Thyroid gland (tissue), 4 donors: ENCODE results near the gene MKNK1. TPM values are rescaled to one million over a fixed set of nuclear protein-coding genes. Genes with fewer than 3 reads are reported as not detected.

Experiments
- DNase-seq, 2 donors: peaks; one replicate each; pipeline ENCODE4 v3.0.0-alpha.2; 2019
- H3K27ac ChIP-seq, 3 donors: fragments of 200-600 bp; sonication (generic); 1 replicate in 2 of 3; 2 replicates in 1 of 3; pipeline ENCODE4 v1.5.1; 2016 to 2019; ENCODE audit warnings: mild to moderate bottlenecking in 1 of 3, moderate library complexity in 1 of 3
- H3K27me3 ChIP-seq: fragments of 200-600 bp; sonication (generic); one replicate; pipeline ENCODE4 v1.5.1; 2019
- H3K36me3 ChIP-seq, 2 donors: fragments of 200-600 bp; sonication (generic); one replicate each; pipeline ENCODE4 v1.5.1; 2016 to 2019
- H3K4me1 ChIP-seq, 2 donors: fragments of 200-600 bp; sonication (generic); one replicate each; pipeline ENCODE4 v1.5.1; 2017 to 2019
- H3K4me3 ChIP-seq, 3 donors: fragments of 200-600 bp; sonication (generic); replicated peaks in 1 of 3; 1 replicate in 2 of 3; 2 replicates in 1 of 3; pipeline ENCODE4 v1.5.1; 2016; ENCODE audit warnings: mild to moderate bottlenecking in 1 of 3
- H3K9me3 ChIP-seq: fragments of 200-600 bp; sonication (generic); one replicate; pipeline ENCODE4 v1.5.1; 2017
- POLR2A ChIP-seq, 2 donors: fragments of 450-650 bp; IDR thresholded peaks; one replicate each; pipeline ENCODE4 v1.6.1; 2017; ENCODE audit warnings: antibody characterized with exemption in 2 of 2, mild to moderate bottlenecking in 2 of 2, moderate library complexity in 1 of 2
- WGBS, 2 donors: methylation state at CpG; one replicate each; pipeline ENCODE4 v1.1.5; 2017; 5-methylcytosine and 5-hydroxymethylcytosine counted together
- intact Hi-C: fragments of 100-400 bp; cut with DNase I; formaldehyde crosslinking; loops from one replicate; pipeline ENCODE4 v1.15.1; 2023
- total RNA-seq, 4 donors: library from RNA; depleted of rRNA; stranded (reverse); fragments of >200 nt; gene quantifications; one replicate each; pipeline ENCODE4 v1.2.3, GENCODE V29; 2016
- TF ChIP-seq, protein P1 (sequence below), 6 experiments: fragments of 200-600 bp in 3 of 6; fragments of 450-650 bp in 3 of 6; sonication (generic) in 3 of 6; IDR thresholded peaks; one replicate each; pipeline ENCODE4 v1.5.1; 2016 to 2019; ENCODE audit warnings: antibody characterized with exemption in 6 of 6, mild to moderate bottlenecking in 2 of 6, inconsistent platforms in 1 of 6, moderate library complexity in 1 of 6

Gene MKNK1
- total RNA-seq, 4 donors from 2014 or later, result 20.8 to 29.6 (median 23.4) TPM

DNA sequence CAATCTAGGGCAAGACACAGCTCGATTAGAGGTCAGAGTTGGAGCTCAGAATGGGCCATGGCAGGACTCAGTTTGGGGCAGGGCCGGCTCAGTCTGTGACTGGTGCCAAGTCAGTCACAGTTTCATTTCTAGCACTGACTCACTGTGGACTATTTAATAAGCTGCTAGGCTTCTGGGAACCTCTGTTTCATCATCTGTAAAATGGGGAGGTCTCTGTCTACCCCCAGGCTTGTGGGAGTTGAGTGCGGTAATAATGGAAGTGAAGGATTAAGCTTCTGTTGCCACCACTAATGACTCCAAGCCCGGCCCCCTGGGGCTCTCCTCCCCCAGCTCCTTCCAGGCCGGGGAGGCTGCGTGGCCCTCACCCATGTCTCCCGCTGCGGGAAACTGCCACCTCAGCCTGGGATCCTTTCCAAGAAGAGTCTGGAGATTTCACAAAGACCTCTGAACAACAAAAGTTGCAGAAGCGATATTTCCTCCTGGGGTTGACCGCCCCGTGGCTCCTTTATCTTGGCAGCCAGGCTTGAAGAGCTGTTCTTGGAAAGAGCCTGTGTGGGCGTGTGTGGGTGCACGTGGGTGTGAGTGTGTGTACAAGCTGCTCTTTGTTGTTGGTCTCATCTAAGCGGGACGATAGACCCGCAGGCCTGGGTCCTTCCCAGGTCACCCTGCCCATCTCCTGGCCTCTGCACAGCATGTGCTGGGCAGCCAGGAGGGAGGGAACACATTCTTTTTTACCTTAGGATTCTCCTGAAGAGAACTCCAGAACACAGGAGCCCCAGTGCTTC is 81.7 kb downstream of the MKNK1 start:
- Histone ChIP-seq H3K36me3 (no peaks in the 10 kb centered on the region), H3K4me3 (no peak overlapping the region), H3K27me3 (no peaks in the 10 kb centered on the region), H3K9me3 (no peaks in the 10 kb centered on the region), H3K4me1 (peaks cover 34 to 52% of the 10 kb centered on the region in 2 donors), H3K27ac (peak overlapping the region; percentile 10 to 73 (median 73))
- intact Hi-C loops, result no loop called here
- WGBS, 2 donors, result 6 to 9% methylated on average over 15 to 16 of the region's 16 CpGs
- peak; percentile 80 to 81 for DNase-seq
- no peak for TF ChIP-seq POLR2A (IDR thresholded peaks at IDR 0.05)
- TF ChIP-seq, protein P1, sequence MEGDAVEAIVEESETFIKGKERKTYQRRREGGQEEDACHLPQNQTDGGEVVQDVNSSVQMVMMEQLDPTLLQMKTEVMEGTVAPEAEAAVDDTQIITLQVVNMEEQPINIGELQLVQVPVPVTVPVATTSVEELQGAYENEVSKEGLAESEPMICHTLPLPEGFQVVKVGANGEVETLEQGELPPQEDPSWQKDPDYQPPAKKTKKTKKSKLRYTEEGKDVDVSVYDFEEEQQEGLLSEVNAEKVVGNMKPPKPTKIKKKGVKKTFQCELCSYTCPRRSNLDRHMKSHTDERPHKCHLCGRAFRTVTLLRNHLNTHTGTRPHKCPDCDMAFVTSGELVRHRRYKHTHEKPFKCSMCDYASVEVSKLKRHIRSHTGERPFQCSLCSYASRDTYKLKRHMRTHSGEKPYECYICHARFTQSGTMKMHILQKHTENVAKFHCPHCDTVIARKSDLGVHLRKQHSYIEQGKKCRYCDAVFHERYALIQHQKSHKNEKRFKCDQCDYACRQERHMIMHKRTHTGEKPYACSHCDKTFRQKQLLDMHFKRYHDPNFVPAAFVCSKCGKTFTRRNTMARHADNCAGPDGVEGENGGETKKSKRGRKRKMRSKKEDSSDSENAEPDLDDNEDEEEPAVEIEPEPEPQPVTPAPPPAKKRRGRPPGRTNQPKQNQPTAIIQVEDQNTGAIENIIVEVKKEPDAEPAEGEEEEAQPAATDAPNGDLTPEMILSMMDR (IDR thresholded peaks at IDR 0.05), result no peak

DNA sequence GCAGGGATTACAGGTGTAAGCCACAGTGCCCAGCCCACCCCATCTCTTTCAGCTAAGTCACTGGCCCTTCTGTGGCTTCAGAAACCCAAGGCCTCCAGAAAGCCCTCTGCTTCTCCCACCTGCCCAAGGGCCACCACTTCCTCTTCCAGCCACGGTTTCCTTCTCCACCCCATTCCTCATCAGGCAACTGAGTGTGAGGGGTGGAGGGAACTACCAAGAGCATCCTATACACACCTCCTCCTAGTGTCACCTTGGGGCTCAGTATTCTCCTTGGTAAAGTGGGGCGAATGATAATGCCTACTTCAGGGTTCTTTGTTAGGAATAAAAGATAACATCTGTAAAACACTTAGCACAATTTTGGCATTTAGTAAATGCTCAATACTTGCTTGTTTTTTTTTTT is 82.7 kb downstream of the MKNK1 start:
- Histone ChIP-seq H3K27ac (peak overlapping the region in 2 of 3 donors; percentile 67 to 73), H3K27me3 (no peaks in the 10 kb centered on the region), H3K4me3 (no peak overlapping the region), H3K4me1 (peaks cover 37 to 57% of the 10 kb centered on the region in 2 donors), H3K9me3 (no peaks in the 10 kb centered on the region), H3K36me3 (no peaks in the 10 kb centered on the region)
- no peak for DNase-seq
- intact Hi-C loops, result no loop called here
- 84 to 98% methylated on average over 2 of the region's 2 CpGs for WGBS, 2 donors
- TF ChIP-seq, protein P1 (IDR thresholded peaks at IDR 0.05), result no peak
- TF ChIP-seq POLR2A (IDR thresholded peaks at IDR 0.05), result no peak

DNA sequence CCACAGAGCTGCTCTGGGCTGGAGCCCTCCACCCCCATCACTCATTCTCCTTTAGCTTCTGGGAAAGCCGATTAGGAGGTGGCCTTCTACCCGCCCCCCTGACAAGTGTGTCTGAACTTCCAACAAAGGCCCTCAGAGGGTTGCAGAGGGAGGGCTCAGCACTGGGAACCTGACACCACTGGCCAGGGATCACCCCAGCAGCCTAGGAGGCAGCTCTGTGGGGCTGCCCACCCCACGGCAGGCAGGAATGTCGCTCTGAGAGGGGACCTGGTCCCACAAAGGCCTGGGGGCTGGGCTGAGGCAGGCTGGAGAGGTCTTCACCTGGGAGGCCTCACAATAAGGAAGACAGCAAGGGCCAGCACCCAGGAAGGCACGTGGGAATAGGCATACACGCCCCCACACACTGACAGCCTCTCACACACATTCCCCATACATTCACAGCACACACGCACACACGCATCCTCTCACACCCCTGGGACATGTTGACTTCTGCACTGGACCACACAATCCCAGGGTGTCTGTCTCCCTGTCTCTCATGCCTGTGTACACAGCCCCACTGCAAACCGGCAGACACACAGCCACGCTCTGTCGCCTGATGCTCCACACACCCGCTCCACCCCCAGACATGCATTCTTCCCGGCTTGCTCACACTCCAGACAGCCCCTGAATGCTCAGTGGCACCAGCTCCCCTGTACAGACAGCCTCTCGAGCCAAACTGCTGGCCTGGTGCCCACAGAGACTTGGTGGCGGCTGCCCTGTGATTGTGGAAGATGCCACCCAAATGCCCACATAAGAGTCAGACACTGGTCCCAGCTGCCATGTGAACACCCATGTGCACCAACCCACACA is 83.8 kb downstream of the MKNK1 start:
- 37 to 44% methylated on average over 11 to 15 of the region's 15 CpGs for WGBS, 2 donors

DNA sequence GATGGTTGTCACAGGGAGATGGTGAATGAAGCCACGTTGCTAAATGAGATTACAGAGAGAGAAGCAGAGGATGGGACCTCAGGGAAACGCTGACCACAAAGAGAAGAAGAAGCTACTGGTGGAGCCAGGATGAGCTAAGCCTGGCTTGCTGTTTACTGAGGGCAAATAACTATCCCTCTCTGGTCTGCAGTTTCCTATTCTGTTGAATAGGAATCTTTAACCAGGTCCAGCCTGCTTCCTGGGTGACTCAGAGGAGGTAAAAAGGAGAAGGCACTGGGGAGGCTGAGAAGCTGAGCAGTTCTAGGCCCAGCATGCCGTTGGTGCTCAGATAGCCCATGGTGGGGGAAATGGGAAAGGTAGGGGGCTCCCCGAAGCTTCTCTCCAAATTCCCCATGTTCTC is 84.9 kb downstream of the MKNK1 start:
- H3K4me1 ChIP-seq, result peaks cover 51 to 79% of the 10 kb centered on the region in 2 donors
- TF ChIP-seq POLR2A (IDR thresholded peaks at IDR 0.05), result no peak
- TF ChIP-seq, protein P1 (IDR thresholded peaks at IDR 0.05), result no peak
- no peak for DNase-seq
- H3K27ac ChIP-seq, result peak overlapping the region in 1 of 3 donors; percentile 80
- H3K9me3 ChIP-seq, result no peaks in the 10 kb centered on the region
- intact Hi-C loops, result no loop called here
- H3K27me3 ChIP-seq, result no peaks in the 10 kb centered on the region
- no peak overlapping the region for H3K4me3 ChIP-seq
- no peaks in the 10 kb centered on the region for H3K36me3 ChIP-seq
- 73 to 87% methylated on average over 4 of the region's 4 CpGs for WGBS, 2 donors

More for the DNA sequence above, 83.8 kb downstream of the MKNK1 start:
- H3K27me3 ChIP-seq, result no peaks in the 10 kb centered on the region
- peaks cover 47 to 69% of the 10 kb centered on the region in 2 donors for H3K4me1 ChIP-seq
- H3K9me3 ChIP-seq, result no peaks in the 10 kb centered on the region
- TF ChIP-seq POLR2A (IDR thresholded peaks at IDR 0.05), result no peak
- TF ChIP-seq, protein P1 (IDR thresholded peaks at IDR 0.05), result no peak
- H3K27ac ChIP-seq, result peak overlapping the region; percentile 43 to 80 (median 53)
- intact Hi-C loops, result no loop called here
- H3K4me3 ChIP-seq, result no peak overlapping the region
- peak; percentile 96 for DNase-seq
- H3K36me3 ChIP-seq, result no peaks in the 10 kb centered on the region
